Activated CD4-positive, alpha-beta T cell treated with anti-CD3 and anti-CD28 coated beads, Interleukin-2, amount 50 U/mL, for 1 hour (primary cell): ENCODE results near the gene PPIF.

Experiments used
- DNase-seq: peaks from one replicate; pipeline ENCODE4 v3.0.0-alpha.2; 2020

Gene PPIF

GRCh38 chr10:79403441-79404230, 56.4 kb downstream of the PPIF start:
- no peak for DNase-seq

GRCh38 chr10:79404231-79404609, 57.0 kb downstream of the PPIF start:
- DNase-seq = no peak

- no peak for DNase-seq
These were observed 57.4 kb downstream of the PPIF start for GRCh38 chr10:79404690-79405131.
